GM23338 (cell line): Measurements from ENCODE around the gene LARGE1. TPM values are rescaled to one million over a fixed set of nuclear protein-coding genes. Genes with fewer than 3 reads are reported as not detected.

Experiments used
- ATAC-seq: fragments of 200-7000 bp; cut with Tn5 transposase; 3 replicates; pipeline ENCODE4 v1.9.1; 2020
- DNase-seq: peaks from one replicate; pipeline ENCODE4 v3.0.0-alpha.2; 2015; ENCODE audit warnings: low spot score
- H2AFZ ChIP-seq: fragments of 200-600 bp; sonication (generic); 2 replicates; pipeline ENCODE4 v1.8.0; 2016; ENCODE audit warnings: antibody characterized with exemption, mild to moderate bottlenecking, moderate library complexity
- H3F3A ChIP-seq: fragments of 200-600 bp; sonication (generic); replicated peaks from 2 replicates; pipeline ENCODE4 v1.8.0; 2017; ENCODE audit warnings: antibody characterized with exemption, mixed run types, low read depth
- H3K27ac ChIP-seq: fragments of 200-600 bp; sonication (generic); 2 replicates; pipeline ENCODE4 v1.6.1; 2016; ENCODE audit warnings: low read depth
- H3K27me3 ChIP-seq: fragments of 200-600 bp; sonication (generic); 2 replicates; pipeline ENCODE4 v1.8.0; 2016; ENCODE audit warnings: mild to moderate bottlenecking, mixed run types, moderate library complexity; ENCODE audit not compliant: insufficient read depth
- H3K36me3 ChIP-seq: fragments of 200-600 bp; sonication (generic); 2 replicates; pipeline ENCODE4 v1.8.0; 2016; ENCODE audit warnings: mild to moderate bottlenecking; ENCODE audit not compliant: insufficient read depth
- H3K4me1 ChIP-seq: fragments of 200-600 bp; sonication (generic); 2 replicates; pipeline ENCODE4 v1.8.0; 2016; ENCODE audit warnings: mild to moderate bottlenecking, moderate library complexity; ENCODE audit not compliant: insufficient read depth
- H3K4me2 ChIP-seq: fragments of 200-600 bp; sonication (generic); 2 replicates; pipeline ENCODE4 v1.7.1; 2017; ENCODE audit warnings: mixed run types
- H3K4me3 ChIP-seq: fragments of 200-600 bp; sonication (generic); 2 replicates; pipeline ENCODE4 v1.6.1; 2016; ENCODE audit warnings: mixed run types
- H3K79me2 ChIP-seq: fragments of 200-600 bp; sonication (generic); replicated peaks from 2 replicates; pipeline ENCODE4 v1.8.0; 2017; ENCODE audit warnings: mild to moderate bottlenecking; ENCODE audit not compliant: insufficient read depth
- H3K9me2 ChIP-seq: fragments of 200-600 bp; sonication (generic); 2 replicates; pipeline ENCODE4 v1.8.0; 2017; ENCODE audit not compliant: insufficient read depth
- H4K20me1 ChIP-seq: fragments of 200-600 bp; sonication (generic); replicated peaks from 2 replicates; pipeline ENCODE4 v1.8.0; 2017; ENCODE audit warnings: mild to moderate bottlenecking; ENCODE audit not compliant: insufficient read depth
- H3K27ac Mint-ChIP-seq: 2 replicates; pipeline ENCODE4 v1.8.0; 2020; ENCODE audit warnings: inconsistent platforms, mild to moderate bottlenecking, moderate library complexity, mixed read lengths
- H3K27me3 Mint-ChIP-seq: 3 replicates; pipeline ENCODE4 v1.8.0; 2022; ENCODE audit warnings: low read depth, mild to moderate bottlenecking, moderate library complexity, mixed read lengths, inconsistent platforms; ENCODE audit not compliant: insufficient read depth, poor library complexity
- H3K36me3 Mint-ChIP-seq: 3 replicates; pipeline ENCODE4 v1.8.0; 2021; ENCODE audit warnings: low read depth, mild to moderate bottlenecking, inconsistent platforms, moderate library complexity, mixed read lengths
- H3K4me1 Mint-ChIP-seq: 3 replicates; pipeline ENCODE4 v1.8.0; 2020; ENCODE audit warnings: mild to moderate bottlenecking, inconsistent platforms, mixed read lengths
- H3K4me3 Mint-ChIP-seq: 3 replicates; pipeline ENCODE4 v1.8.0; 2021; ENCODE audit warnings: moderate library complexity, mild to moderate bottlenecking, inconsistent platforms, mixed read lengths
- H3K9me3 Mint-ChIP-seq: 3 replicates; pipeline ENCODE4 v1.8.0; 2020; ENCODE audit warnings: moderate library complexity, mild to moderate bottlenecking, inconsistent platforms, mixed read lengths
- CREB1 ChIP-seq: fragments of 250-450 bp; sonication (Bioruptor Pico); IDR thresholded peaks from 2 replicates; pipeline ENCODE4 v1.5.0; 2020; ENCODE audit warnings: low read depth, mild to moderate bottlenecking, moderate library complexity
- EZH2 ChIP-seq: fragments of 200-600 bp; sonication (generic); IDR thresholded peaks from one replicate; pipeline ENCODE4 v1.8.0; 2017; ENCODE audit warnings: antibody characterized with exemption, mild to moderate bottlenecking, low read depth; ENCODE audit not compliant: unreplicated experiment
- EZH2phosphoT487 ChIP-seq: fragments of 200-600 bp; sonication (generic); IDR thresholded peaks from one replicate; pipeline ENCODE4 v1.8.1; 2018; ENCODE audit warnings: antibody characterized with exemption; ENCODE audit not compliant: unreplicated experiment
- JUNB ChIP-seq: IDR thresholded peaks from one replicate; pipeline ENCODE4 v1.6.1; 2016; ENCODE audit warnings: antibody characterized with exemption; ENCODE audit not compliant: unreplicated experiment
- NANOG ChIP-seq: IDR thresholded peaks from 2 replicates; pipeline ENCODE4 v1.6.1; 2016; ENCODE audit warnings: antibody characterized with exemption, borderline replicate concordance
- POLR2AphosphoS5 ChIP-seq: IDR thresholded peaks from 2 replicates; pipeline ENCODE4 v1.6.1; 2016; ENCODE audit warnings: antibody characterized with exemption, low read depth
- STAT1 ChIP-seq: IDR thresholded peaks from one replicate; pipeline ENCODE4 v1.6.1; 2016; ENCODE audit warnings: antibody characterized with exemption; ENCODE audit not compliant: unreplicated experiment
- ZNF114 ChIP-seq: fragments of 250-450 bp; sonication (Bioruptor Pico); IDR thresholded peaks from 2 replicates; pipeline ENCODE4 v1.5.0; 2020; ENCODE audit warnings: mild to moderate bottlenecking, moderate library complexity
- ZNF331 ChIP-seq: fragments of 250-450 bp; sonication (Bioruptor Pico); IDR thresholded peaks from 2 replicates; pipeline ENCODE4 v1.5.0; 2020; ENCODE audit warnings: low read depth, mild to moderate bottlenecking, moderate library complexity
- polyA plus RNA-seq: library from polyadenylated mRNA; unstranded; fragments of >200 nt; fragmentation: Nextera tagmentation; extraction: Ambion mirVana; gene quantifications from 2 replicates; pipeline ENCODE4 v1.2.1, GENCODE V29; 2016
- total RNA-seq: library from RNA; depleted of rRNA; stranded (reverse); fragments of >200 nt; shearing (Covaris generic); gene quantifications from 2 replicates; pipeline ENCODE4 v1.2.3, GENCODE V29; 2014
- TF ChIP-seq, protein P1 (sequence below): IDR thresholded peaks from 2 replicates; pipeline ENCODE4 v1.6.1; 2016; ENCODE audit warnings: antibody characterized with exemption
- TF ChIP-seq, protein P2 (sequence below), 2 experiments: fragments of 200-600 bp in 1 of 2; sonication (generic) in 1 of 2; conservative IDR thresholded peaks; 2 replicates each; pipeline versions ENCODE4 v1.5.1 to v1.6.1; 2016 to 2017; ENCODE audit warnings: antibody characterized with exemption in 2 of 2, low read depth in 2 of 2, mild to moderate bottlenecking in 2 of 2, moderate library complexity in 1 of 2
- TF ChIP-seq, protein P3 (sequence below): fragments of 250-450 bp; sonication (Bioruptor Pico); IDR thresholded peaks from 2 replicates; pipeline ENCODE4 v1.5.0; 2020; ENCODE audit warnings: mild to moderate bottlenecking, moderate library complexity
- TF ChIP-seq, protein P4 (sequence below): IDR thresholded peaks from one replicate; pipeline ENCODE4 v1.6.1; 2018; ENCODE audit warnings: antibody characterized with exemption; ENCODE audit not compliant: unreplicated experiment

The LARGE1 gene
- total and polyA plus RNA-seq, 2 experiments from 2014 or later: 12.8 to 75.6 TPM

DNA sequence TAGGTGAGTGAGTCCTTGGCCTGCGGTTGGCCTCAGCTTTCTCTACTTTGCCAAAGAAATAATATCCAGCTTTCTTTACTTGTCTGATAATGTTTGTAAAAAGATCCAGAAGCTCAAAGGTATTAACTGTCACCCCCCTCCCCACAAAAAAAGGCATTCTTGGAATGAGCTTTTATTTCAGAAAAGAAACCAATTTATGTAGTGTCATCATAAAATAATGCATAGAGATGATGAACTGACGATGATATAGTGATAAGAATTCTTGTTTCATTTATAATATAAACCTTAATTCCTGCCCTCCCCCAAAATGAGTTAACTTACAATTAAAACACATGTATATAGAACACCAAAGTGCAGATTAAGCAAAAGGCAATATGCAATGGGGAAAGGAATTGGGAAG lies 191.4 kb downstream of the LARGE1 start:
- H3K4me2 ChIP-seq: no peak overlapping the region
- H3K4me1 ChIP-seq: peaks cover 19% of the 10 kb centered on the region
- no peak overlapping the region for H3K27ac ChIP-seq
- Mint-ChIP-seq H3K4me3 (no peak overlapping the region), H3K36me3 (peaks cover 19% of the 10 kb centered on the region), H3K27me3 (peaks cover 8% of the 10 kb centered on the region), H3K9me3 (no peaks in the 10 kb centered on the region; the same call in 2 of the 3 replicates), H3K4me1 (peaks cover 57% of the 10 kb centered on the region), H3K27ac (no peak overlapping the region)
- no peak overlapping the region for H2AFZ ChIP-seq
- no peak overlapping the region for H3K4me3 ChIP-seq
- ATAC-seq: no peak
- H3K27me3 ChIP-seq: no peaks in the 10 kb centered on the region
- peaks cover 96% of the 10 kb centered on the region for H3K79me2 ChIP-seq
- no peak for TF ChIP-seq ZNF114 (CRISPR knock-in tag)
- TF ChIP-seq EZH2phosphoT487: no peak
- TF ChIP-seq, protein P1, sequence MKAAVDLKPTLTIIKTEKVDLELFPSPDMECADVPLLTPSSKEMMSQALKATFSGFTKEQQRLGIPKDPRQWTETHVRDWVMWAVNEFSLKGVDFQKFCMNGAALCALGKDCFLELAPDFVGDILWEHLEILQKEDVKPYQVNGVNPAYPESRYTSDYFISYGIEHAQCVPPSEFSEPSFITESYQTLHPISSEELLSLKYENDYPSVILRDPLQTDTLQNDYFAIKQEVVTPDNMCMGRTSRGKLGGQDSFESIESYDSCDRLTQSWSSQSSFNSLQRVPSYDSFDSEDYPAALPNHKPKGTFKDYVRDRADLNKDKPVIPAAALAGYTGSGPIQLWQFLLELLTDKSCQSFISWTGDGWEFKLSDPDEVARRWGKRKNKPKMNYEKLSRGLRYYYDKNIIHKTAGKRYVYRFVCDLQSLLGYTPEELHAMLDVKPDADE: no peak
- TF ChIP-seq, protein P2, sequence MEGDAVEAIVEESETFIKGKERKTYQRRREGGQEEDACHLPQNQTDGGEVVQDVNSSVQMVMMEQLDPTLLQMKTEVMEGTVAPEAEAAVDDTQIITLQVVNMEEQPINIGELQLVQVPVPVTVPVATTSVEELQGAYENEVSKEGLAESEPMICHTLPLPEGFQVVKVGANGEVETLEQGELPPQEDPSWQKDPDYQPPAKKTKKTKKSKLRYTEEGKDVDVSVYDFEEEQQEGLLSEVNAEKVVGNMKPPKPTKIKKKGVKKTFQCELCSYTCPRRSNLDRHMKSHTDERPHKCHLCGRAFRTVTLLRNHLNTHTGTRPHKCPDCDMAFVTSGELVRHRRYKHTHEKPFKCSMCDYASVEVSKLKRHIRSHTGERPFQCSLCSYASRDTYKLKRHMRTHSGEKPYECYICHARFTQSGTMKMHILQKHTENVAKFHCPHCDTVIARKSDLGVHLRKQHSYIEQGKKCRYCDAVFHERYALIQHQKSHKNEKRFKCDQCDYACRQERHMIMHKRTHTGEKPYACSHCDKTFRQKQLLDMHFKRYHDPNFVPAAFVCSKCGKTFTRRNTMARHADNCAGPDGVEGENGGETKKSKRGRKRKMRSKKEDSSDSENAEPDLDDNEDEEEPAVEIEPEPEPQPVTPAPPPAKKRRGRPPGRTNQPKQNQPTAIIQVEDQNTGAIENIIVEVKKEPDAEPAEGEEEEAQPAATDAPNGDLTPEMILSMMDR (conservative IDR thresholded peaks at IDR 0.05; ENCODE audit: low read depth in 2 of 2): no peak
- no peak for TF ChIP-seq NANOG
- TF ChIP-seq STAT1: no peak
- no peak for TF ChIP-seq CREB1
- TF ChIP-seq, protein P3, sequence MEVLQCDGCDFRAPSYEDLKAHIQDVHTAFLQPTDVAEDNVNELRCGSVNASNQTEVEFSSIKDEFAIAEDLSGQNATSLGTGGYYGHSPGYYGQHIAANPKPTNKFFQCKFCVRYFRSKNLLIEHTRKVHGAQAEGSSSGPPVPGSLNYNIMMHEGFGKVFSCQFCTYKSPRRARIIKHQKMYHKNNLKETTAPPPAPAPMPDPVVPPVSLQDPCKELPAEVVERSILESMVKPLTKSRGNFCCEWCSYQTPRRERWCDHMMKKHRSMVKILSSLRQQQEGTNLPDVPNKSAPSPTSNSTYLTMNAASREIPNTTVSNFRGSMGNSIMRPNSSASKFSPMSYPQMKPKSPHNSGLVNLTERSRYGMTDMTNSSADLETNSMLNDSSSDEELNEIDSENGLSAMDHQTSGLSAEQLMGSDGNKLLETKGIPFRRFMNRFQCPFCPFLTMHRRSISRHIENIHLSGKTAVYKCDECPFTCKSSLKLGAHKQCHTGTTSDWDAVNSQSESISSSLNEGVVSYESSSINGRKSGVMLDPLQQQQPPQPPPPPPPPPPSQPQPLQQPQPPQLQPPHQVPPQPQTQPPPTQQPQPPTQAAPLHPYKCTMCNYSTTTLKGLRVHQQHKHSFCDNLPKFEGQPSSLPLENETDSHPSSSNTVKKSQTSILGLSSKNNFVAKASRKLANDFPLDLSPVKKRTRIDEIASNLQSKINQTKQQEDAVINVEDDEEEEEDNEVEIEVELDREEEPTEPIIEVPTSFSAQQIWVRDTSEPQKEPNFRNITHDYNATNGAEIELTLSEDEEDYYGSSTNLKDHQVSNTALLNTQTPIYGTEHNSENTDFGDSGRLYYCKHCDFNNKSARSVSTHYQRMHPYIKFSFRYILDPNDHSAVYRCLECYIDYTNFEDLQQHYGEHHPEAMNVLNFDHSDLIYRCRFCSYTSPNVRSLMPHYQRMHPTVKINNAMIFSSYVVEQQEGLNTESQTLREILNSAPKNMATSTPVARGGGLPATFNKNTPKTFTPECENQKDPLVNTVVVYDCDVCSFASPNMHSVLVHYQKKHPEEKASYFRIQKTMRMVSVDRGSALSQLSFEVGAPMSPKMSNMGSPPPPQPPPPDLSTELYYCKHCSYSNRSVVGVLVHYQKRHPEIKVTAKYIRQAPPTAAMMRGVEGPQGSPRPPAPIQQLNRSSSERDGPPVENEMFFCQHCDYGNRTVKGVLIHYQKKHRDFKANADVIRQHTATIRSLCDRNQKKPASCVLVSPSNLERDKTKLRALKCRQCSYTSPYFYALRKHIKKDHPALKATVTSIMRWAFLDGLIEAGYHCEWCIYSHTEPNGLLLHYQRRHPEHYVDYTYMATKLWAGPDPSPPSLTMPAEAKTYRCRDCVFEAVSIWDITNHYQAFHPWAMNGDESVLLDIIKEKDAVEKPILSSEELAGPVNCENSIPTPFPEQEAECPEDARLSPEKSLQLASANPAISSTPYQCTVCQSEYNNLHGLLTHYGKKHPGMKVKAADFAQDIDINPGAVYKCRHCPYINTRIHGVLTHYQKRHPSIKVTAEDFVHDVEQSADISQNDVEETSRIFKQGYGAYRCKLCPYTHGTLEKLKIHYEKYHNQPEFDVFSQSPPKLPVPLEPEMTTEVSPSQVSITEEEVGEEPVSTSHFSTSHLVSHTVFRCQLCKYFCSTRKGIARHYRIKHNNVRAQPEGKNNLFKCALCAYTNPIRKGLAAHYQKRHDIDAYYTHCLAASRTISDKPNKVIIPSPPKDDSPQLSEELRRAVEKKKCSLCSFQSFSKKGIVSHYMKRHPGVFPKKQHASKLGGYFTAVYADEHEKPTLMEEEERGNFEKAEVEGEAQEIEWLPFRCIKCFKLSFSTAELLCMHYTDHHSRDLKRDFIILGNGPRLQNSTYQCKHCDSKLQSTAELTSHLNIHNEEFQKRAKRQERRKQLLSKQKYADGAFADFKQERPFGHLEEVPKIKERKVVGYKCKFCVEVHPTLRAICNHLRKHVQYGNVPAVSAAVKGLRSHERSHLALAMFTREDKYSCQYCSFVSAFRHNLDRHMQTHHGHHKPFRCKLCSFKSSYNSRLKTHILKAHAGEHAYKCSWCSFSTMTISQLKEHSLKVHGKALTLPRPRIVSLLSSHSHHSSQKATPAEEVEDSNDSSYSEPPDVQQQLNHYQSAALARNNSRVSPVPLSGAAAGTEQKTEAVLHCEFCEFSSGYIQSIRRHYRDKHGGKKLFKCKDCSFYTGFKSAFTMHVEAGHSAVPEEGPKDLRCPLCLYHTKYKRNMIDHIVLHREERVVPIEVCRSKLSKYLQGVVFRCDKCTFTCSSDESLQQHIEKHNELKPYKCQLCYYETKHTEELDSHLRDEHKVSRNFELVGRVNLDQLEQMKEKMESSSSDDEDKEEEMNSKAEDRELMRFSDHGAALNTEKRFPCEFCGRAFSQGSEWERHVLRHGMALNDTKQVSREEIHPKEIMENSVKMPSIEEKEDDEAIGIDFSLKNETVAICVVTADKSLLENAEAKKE (CRISPR knock-in tag): no peak
- TF ChIP-seq POLR2AphosphoS5: no peak
- TF ChIP-seq, protein P4, sequence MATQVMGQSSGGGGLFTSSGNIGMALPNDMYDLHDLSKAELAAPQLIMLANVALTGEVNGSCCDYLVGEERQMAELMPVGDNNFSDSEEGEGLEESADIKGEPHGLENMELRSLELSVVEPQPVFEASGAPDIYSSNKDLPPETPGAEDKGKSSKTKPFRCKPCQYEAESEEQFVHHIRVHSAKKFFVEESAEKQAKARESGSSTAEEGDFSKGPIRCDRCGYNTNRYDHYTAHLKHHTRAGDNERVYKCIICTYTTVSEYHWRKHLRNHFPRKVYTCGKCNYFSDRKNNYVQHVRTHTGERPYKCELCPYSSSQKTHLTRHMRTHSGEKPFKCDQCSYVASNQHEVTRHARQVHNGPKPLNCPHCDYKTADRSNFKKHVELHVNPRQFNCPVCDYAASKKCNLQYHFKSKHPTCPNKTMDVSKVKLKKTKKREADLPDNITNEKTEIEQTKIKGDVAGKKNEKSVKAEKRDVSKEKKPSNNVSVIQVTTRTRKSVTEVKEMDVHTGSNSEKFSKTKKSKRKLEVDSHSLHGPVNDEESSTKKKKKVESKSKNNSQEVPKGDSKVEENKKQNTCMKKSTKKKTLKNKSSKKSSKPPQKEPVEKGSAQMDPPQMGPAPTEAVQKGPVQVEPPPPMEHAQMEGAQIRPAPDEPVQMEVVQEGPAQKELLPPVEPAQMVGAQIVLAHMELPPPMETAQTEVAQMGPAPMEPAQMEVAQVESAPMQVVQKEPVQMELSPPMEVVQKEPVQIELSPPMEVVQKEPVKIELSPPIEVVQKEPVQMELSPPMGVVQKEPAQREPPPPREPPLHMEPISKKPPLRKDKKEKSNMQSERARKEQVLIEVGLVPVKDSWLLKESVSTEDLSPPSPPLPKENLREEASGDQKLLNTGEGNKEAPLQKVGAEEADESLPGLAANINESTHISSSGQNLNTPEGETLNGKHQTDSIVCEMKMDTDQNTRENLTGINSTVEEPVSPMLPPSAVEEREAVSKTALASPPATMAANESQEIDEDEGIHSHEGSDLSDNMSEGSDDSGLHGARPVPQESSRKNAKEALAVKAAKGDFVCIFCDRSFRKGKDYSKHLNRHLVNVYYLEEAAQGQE: no peak
- TF ChIP-seq JUNB: no peak
- TF ChIP-seq EZH2: no peak
- no peak for TF ChIP-seq ZNF331
- DNase-seq: no peak
- peaks cover 71% of the 10 kb centered on the region for H4K20me1 ChIP-seq
- H3F3A ChIP-seq: no peaks in the 10 kb centered on the region
- no peaks in the 10 kb centered on the region for H3K9me2 ChIP-seq
- H3K36me3 ChIP-seq: no peaks in the 10 kb centered on the region
